ENCODE results near the gene ITGB7. TPM values are rescaled to one million over a fixed set of nuclear protein-coding genes. Genes with fewer than 3 reads are reported as not detected.
A peak's percentile ranks its signal among the peaks of the same experiment; 100 is the strongest.

ITGB7 gene
- polyA plus RNA-seq, 3 donors: 24.1 to 33.1 (median 28.4) TPM

DNA sequence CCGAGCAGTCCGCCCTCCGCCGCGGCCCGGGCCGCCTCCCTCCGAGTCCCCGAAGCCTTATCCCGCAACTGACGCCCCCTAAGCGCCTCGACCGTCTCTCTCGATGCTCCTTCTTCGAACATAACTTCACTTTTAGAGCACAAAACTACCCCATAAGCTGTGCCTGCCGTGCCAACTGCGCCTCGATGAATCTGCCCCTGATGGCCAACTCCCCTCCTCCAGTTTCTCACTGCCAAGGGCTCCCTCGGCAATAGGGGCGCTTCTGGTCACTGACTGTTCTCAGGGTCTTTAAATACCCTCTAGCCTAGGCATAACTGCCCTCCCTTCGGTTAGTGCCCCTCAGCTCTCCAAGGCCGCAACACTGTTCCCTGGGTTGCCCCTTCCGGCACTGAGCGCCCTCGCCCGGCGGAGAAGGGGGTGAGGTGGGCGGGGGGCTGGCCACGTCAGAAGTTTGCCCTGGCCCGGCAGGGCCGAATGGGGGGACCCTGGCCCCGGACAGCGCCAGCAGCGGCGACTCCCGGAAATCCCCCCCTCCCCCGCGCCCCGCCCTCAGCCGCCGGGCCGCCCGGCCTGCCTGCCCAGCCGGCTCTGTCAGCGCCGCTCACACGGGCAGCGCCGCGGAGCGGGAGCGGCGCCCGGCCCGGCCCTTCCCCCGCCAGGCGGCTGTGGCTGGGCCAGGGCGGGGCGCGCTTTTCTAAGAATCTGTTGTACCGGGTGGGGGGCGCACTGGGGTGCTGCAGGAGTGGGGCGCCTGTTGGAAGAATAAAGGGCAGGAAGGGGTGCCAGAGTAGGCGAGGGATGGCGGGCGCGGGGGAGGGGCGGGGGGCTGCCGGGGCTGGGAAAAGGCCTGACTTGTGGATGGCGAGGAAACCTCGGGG is 14.4 kb upstream of the ITGB7 start:
- intact Hi-C loops (cut with micrococcal nuclease): loop anchor here in 1 of 2 donors (2.0 to 5.0 kb wide), 2 partner anchors 46 to 77 kb away; partner anchors contain the start of genes ESPL1 and MYG1
- DNase-seq: peak; percentile 66 to 83 (median 70)
- H3K27ac Mint-ChIP-seq: peak overlapping the region; percentile 97 to 100 (median 99)
- peaks cover 3 to 20% (median 9%) of the 10 kb centered on the region in 3 donors for H3K27me3 Mint-ChIP-seq (ENCODE audit: low read depth in 3 of 3)
- H3K36me3 Mint-ChIP-seq: peaks cover 7 to 9% of the 10 kb centered on the region in 2 donors
- peak overlapping the region; percentile 98 to 99 for H3K27ac ChIP-seq (ENCODE audit: low read depth in 1 of 2, low read length in 2 of 2)
- H3K79me2 ChIP-seq (ENCODE audit: insufficient read depth, low read length): peaks cover 21% of the 10 kb centered on the region
- TF ChIP-seq, protein P1, sequence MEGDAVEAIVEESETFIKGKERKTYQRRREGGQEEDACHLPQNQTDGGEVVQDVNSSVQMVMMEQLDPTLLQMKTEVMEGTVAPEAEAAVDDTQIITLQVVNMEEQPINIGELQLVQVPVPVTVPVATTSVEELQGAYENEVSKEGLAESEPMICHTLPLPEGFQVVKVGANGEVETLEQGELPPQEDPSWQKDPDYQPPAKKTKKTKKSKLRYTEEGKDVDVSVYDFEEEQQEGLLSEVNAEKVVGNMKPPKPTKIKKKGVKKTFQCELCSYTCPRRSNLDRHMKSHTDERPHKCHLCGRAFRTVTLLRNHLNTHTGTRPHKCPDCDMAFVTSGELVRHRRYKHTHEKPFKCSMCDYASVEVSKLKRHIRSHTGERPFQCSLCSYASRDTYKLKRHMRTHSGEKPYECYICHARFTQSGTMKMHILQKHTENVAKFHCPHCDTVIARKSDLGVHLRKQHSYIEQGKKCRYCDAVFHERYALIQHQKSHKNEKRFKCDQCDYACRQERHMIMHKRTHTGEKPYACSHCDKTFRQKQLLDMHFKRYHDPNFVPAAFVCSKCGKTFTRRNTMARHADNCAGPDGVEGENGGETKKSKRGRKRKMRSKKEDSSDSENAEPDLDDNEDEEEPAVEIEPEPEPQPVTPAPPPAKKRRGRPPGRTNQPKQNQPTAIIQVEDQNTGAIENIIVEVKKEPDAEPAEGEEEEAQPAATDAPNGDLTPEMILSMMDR (IDR thresholded peaks at IDR 0.05): peak; percentile 17
- peaks cover 62 to 78% of the 10 kb centered on the region in 2 donors for H3K4me1 ChIP-seq (ENCODE audit: control insufficient read depth in 1 of 2, insufficient read depth in 2 of 2, low read length in 2 of 2)
- no peaks in the 10 kb centered on the region for H4K20me1 ChIP-seq (ENCODE audit: insufficient read depth, low read length)
- WGBS (ENCODE audit: insufficient coverage): 0% methylated on average over 43 of the region's 72 CpGs
- peak overlapping the region; percentile 85 for H3K9ac ChIP-seq (ENCODE audit: insufficient read depth, low read length, poor library complexity, severe bottlenecking)
- H3K4me3 Mint-ChIP-seq: peak overlapping the region; percentile 91 to 94
- peaks cover 5 to 7% (median 6%) of the 10 kb centered on the region in 7 donors for H3K9me3 Mint-ChIP-seq
- H3K36me3 ChIP-seq (replicated peaks in 1 of 2; ENCODE audit: control insufficient read depth in 1 of 2, insufficient read depth in 2 of 2, low read length in 2 of 2): no peaks in the 10 kb centered on the region
- H3K4me2 ChIP-seq (replicated peaks; ENCODE audit: extremely low read depth, low read length, poor library complexity, severe bottlenecking): peak overlapping the region; percentile 100
- peak overlapping the region; percentile 44 for H2AFZ ChIP-seq (ENCODE audit: insufficient read depth, low read depth, low read length, poor library complexity, severe bottlenecking)
- H3K27me3 ChIP-seq (ENCODE audit: control insufficient read depth in 2 of 2, insufficient read depth in 2 of 2, low read length in 2 of 2): no peaks in the 10 kb centered on the region
- peaks cover 0 to 7% of the 10 kb centered on the region in 2 donors for H3K9me3 ChIP-seq (replicated peaks in 1 of 2; ENCODE audit: control insufficient read depth in 1 of 2, insufficient read depth in 1 of 2, low read length in 2 of 2)
- H3K4me3 ChIP-seq (replicated peaks in 1 of 3; ENCODE audit: low read depth in 2 of 3, low read length in 3 of 3): peak overlapping the region; percentile 68 to 97 (median 71)
- H3K4me1 Mint-ChIP-seq: peaks cover 68% of the 10 kb centered on the region

DNA sequence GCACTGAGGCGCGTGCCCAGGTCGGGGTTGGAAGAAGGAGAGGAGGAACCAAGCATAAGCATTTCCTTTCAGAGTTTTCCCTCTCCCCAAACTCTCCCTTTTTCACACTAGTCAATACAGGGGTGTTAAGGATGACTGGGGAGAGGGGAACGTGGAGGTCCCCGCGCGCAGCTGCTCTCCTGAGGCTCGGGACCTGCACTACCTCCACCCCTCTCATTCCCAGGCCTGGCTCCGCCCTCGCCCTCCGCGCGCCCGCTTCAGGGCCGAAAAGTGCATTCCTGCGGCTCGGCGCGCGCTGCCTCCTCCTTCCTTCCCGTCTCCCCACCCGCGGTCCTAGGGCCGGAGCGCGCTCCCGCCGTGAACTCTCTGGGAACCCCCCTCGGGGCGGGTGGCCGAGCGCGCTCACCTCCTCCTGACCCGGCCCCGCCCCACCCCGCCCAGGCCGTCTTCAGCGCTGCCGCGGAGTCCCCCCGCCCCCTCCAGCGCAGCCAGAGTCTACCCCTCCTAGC is 13.7 kb upstream of the ITGB7 start:
- TF ChIP-seq, protein P1 (IDR thresholded peaks at IDR 0.05): no peak
- Histone ChIP-seq H3K9me3 (replicated peaks in 1 of 2; ENCODE audit: control insufficient read depth in 1 of 2, insufficient read depth in 1 of 2, low read length in 2 of 2) (peaks cover 0 to 7% of the 10 kb centered on the region in 2 donors), H3K9ac (ENCODE audit: insufficient read depth, low read length, poor library complexity, severe bottlenecking) (peak overlapping the region; percentile 85), H3K4me2 (replicated peaks; ENCODE audit: extremely low read depth, low read length, poor library complexity, severe bottlenecking) (peak overlapping the region; percentile 100), H3K79me2 (ENCODE audit: insufficient read depth, low read length) (peaks cover 21% of the 10 kb centered on the region), H3K27me3 (ENCODE audit: control insufficient read depth in 2 of 2, insufficient read depth in 2 of 2, low read length in 2 of 2) (no peaks in the 10 kb centered on the region), H4K20me1 (ENCODE audit: insufficient read depth, low read length) (no peaks in the 10 kb centered on the region), H3K27ac (ENCODE audit: low read depth in 1 of 2, low read length in 2 of 2) (peak overlapping the region; percentile 98 to 99), H3K36me3 (replicated peaks in 1 of 2; ENCODE audit: control insufficient read depth in 1 of 2, insufficient read depth in 2 of 2, low read length in 2 of 2) (no peaks in the 10 kb centered on the region), H3K4me1 (ENCODE audit: control insufficient read depth in 1 of 2, insufficient read depth in 2 of 2, low read length in 2 of 2) (peaks cover 69 to 85% of the 10 kb centered on the region in 2 donors), H2AFZ (ENCODE audit: insufficient read depth, low read depth, low read length, poor library complexity, severe bottlenecking) (peak overlapping the region; percentile 73), H3K4me3 (replicated peaks in 1 of 3; ENCODE audit: low read depth in 2 of 3, low read length in 3 of 3) (peak overlapping the region; percentile 68 to 97 (median 84))
- Mint-ChIP-seq H3K4me3 (peak overlapping the region; percentile 91 to 94), H3K9me3 (peaks cover 5 to 9% (median 6%) of the 10 kb centered on the region in 7 donors), H3K36me3 (peaks cover 11 to 12% of the 10 kb centered on the region in 2 donors), H3K27me3 (ENCODE audit: low read depth in 3 of 3) (peaks cover 3 to 18% (median 9%) of the 10 kb centered on the region in 3 donors), H3K4me1 (peaks cover 75% of the 10 kb centered on the region), H3K27ac (peak overlapping the region; percentile 97 to 100 (median 99))
- intact Hi-C loops (cut with micrococcal nuclease): loop anchor here in 1 of 2 donors (2.0 to 5.0 kb wide), 2 partner anchors 47 to 78 kb away; partner anchors contain the start of genes ESPL1 and MYG1
- WGBS (ENCODE audit: insufficient coverage): 0% methylated on average over 29 of the region's 42 CpGs
- peak; percentile 89 to 94 (median 93) for DNase-seq

Data from CD14-positive monocyte (primary cell).